ENCODE data around the gene VPS36.

- TF ChIP-seq CTCF (conservative IDR thresholded peaks at IDR 0.05; ENCODE audit: low read depth, low read length) (no peak), POLR2A (IDR thresholded peaks at IDR 0.05; ENCODE audit: low read depth, low read length) (no peak), CEBPB (IDR thresholded peaks at IDR 0.05; ENCODE audit: low read depth, low read length) (no peak), BHLHE40 (IDR thresholded peaks at IDR 0.05; ENCODE audit: low read depth, low read length) (no peak), MXI1 (IDR thresholded peaks at IDR 0.05; ENCODE audit: borderline replicate concordance, low read depth, low read length) (no peak), MAFK (IDR thresholded peaks at IDR 0.05; ENCODE audit: low read depth, low read length) (no peak), RFX5 (IDR thresholded peaks at IDR 0.05; ENCODE audit: low read depth, low read length) (no peak), FOS (IDR thresholded peaks at IDR 0.05; ENCODE audit: low read depth, low read length) (no peak), RCOR1 (IDR thresholded peaks at IDR 0.05; ENCODE audit: insufficient replicate concordance, low read length) (no peak), RAD21 (IDR thresholded peaks at IDR 0.05; ENCODE audit: low read length) (no peak)
These were observed 67.1 kb downstream of the VPS36 start for GRCh38 chr13:52383366-52383765.

Data from IMR-90 (cell line).